ENCODE data around the gene RIT1. TPM values are rescaled to one million over a fixed set of nuclear protein-coding genes. Genes with fewer than 3 reads are reported as not detected.

The RIT1 gene
- total and polyA plus RNA-seq, 4 donors: 15.8 to 58.2 (median 42.5) TPM

DNA sequence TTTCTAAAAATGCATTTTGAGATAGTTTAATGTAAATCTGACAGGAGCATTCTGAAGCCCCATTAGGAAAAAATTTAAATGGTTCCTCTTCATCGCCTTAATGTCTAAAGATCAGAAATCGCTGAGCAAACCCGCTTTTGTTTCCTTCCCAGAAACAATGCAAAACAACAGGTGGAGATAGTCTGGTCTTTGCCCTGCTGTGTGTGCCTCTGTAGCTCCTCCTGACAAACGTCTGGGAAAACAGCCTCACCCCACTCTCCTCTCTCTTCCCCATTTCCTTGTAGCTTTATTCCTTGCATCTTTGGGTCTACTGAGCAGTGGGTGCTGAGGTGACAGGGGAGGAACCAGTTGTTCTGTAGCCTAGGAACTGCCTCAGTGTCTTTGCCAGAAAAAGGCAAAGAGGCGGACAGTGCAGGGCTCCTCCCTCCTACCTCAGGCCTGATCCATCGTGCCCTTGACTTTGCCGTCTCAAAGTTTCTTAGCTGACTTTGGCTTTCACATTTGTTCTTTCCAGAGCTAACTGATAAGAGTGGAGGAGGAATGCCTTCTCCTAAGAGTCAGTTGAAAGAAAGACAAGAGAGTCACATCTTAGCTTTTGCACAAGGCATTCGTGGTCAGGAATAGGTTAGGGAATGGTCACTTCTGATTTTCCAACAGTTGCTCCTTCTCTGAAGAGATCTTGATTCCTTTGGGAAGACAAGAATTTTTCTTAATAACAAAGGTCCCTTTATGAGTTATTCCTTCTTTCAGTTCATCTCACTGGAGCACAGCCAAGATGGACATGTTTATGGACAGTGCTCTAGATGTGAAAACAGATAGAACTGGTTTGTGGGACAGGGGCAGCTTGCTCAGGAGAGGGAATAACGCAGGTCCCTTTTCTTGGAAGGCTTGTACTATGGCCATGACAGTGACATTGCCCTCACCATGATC lies 26.9 kb downstream of the RIT1 start:
- Histone ChIP-seq H3K9me3 (ENCODE audit: control insufficient read depth in 4 of 4, insufficient read depth in 3 of 4, low read length in 3 of 4) (no peaks in the 10 kb centered on the region), H3K4me3 (no peak overlapping the region), H3K4me1 (ENCODE audit: control insufficient read depth in 5 of 5, insufficient read depth in 5 of 5, low read length in 5 of 5) (no peaks in the 10 kb centered on the region), H3K36me3 (ENCODE audit: control insufficient read depth in 4 of 4, insufficient read depth in 4 of 4, low read length in 4 of 4) (peaks cover 0 to 6% (median 0%) of the 10 kb centered on the region in 4 donors), H3K27me3 (ENCODE audit: control insufficient read depth in 3 of 3, insufficient read depth in 3 of 3, low read length in 2 of 3) (no peaks in the 10 kb centered on the region), H3K27ac (ENCODE audit: low read depth in 1 of 2, low read length in 1 of 2) (no peak overlapping the region), H3K9ac (ENCODE audit: insufficient read depth in 1 of 2, low read length in 2 of 2) (no peak overlapping the region)
- WGBS, 2 donors: 81 to 83% methylated on average over 9 of the region's 9 CpGs
- TF ChIP-seq, protein P1, sequence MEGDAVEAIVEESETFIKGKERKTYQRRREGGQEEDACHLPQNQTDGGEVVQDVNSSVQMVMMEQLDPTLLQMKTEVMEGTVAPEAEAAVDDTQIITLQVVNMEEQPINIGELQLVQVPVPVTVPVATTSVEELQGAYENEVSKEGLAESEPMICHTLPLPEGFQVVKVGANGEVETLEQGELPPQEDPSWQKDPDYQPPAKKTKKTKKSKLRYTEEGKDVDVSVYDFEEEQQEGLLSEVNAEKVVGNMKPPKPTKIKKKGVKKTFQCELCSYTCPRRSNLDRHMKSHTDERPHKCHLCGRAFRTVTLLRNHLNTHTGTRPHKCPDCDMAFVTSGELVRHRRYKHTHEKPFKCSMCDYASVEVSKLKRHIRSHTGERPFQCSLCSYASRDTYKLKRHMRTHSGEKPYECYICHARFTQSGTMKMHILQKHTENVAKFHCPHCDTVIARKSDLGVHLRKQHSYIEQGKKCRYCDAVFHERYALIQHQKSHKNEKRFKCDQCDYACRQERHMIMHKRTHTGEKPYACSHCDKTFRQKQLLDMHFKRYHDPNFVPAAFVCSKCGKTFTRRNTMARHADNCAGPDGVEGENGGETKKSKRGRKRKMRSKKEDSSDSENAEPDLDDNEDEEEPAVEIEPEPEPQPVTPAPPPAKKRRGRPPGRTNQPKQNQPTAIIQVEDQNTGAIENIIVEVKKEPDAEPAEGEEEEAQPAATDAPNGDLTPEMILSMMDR (IDR thresholded peaks at IDR 0.05; ENCODE audit: control extremely low read depth, extremely low read depth): no peak
- DNase-seq (no peak), ATAC-seq (ENCODE audit: insufficient read depth, low FRiP score) (no peak)

DNA sequence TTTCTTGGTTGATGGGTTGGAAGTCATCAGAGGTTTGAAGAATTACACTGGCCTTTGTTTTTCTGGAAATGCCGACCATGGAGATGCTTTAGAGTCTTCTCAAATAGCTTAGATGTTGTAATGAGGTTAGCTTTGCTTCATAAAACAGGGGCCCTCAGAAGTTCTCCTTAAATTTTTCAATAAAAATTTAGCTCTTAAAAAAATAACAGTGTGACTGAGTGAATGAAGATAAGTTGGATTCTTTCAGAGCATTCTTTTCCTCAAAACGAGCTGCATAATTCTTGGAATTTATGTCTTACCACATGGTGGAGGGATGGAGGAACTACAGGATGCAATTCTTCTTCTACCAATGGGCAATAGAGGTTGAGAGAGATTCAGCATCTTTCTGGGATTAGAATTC lies 28.4 kb downstream of the RIT1 start:
- TF ChIP-seq, protein P1 (IDR thresholded peaks at IDR 0.05; ENCODE audit: control extremely low read depth, extremely low read depth): no peak
- Histone ChIP-seq H3K36me3 (ENCODE audit: control insufficient read depth in 4 of 4, insufficient read depth in 4 of 4, low read length in 4 of 4) (peaks cover 0 to 6% (median 0%) of the 10 kb centered on the region in 4 donors), H3K4me3 (no peak overlapping the region), H3K9me3 (ENCODE audit: control insufficient read depth in 4 of 4, insufficient read depth in 3 of 4, low read length in 3 of 4) (no peaks in the 10 kb centered on the region), H3K27ac (ENCODE audit: low read depth in 1 of 2, low read length in 1 of 2) (no peak overlapping the region), H3K4me1 (ENCODE audit: control insufficient read depth in 5 of 5, insufficient read depth in 5 of 5, low read length in 5 of 5) (no peaks in the 10 kb centered on the region), H3K9ac (ENCODE audit: insufficient read depth in 1 of 2, low read length in 2 of 2) (no peak overlapping the region), H3K27me3 (ENCODE audit: control insufficient read depth in 3 of 3, insufficient read depth in 3 of 3, low read length in 2 of 3) (no peaks in the 10 kb centered on the region)
- WGBS, 2 donors: 70 to 87% methylated on average over 2 of the region's 2 CpGs
- DNase-seq: no peak
- ATAC-seq (ENCODE audit: insufficient read depth, low FRiP score): no peak

DNA sequence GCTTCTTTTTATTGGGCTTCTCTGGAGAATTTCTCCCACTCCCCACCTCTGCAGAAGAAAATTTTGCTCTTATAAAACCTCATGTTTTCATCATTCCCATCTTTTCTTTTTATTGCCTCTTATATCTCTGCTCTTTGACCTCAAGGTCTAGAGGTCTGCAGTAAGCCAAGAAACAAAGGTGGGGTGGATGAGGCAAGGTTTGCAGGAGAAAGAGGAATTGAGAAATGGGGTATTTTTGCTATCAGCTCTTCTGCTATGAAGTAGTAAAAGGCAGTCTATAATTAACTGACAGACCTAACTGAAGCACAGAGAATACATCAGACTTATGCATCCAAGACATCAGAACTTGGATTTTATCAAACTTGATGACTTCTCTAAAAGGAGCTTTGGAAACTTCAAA lies 28.9 kb downstream of the RIT1 start:
- peaks cover 0 to 6% (median 0%) of the 10 kb centered on the region in 4 donors for H3K36me3 ChIP-seq (ENCODE audit: control insufficient read depth in 4 of 4, insufficient read depth in 4 of 4, low read length in 4 of 4)
- ATAC-seq (ENCODE audit: insufficient read depth, low FRiP score) (no peak), DNase-seq (no peak)
- TF ChIP-seq, protein P1 (IDR thresholded peaks at IDR 0.05; ENCODE audit: control extremely low read depth, extremely low read depth): no peak
- no peak overlapping the region for H3K4me3 ChIP-seq
- H3K9ac ChIP-seq (ENCODE audit: insufficient read depth in 1 of 2, low read length in 2 of 2): no peak overlapping the region
- no peaks in the 10 kb centered on the region for H3K9me3 ChIP-seq (ENCODE audit: control insufficient read depth in 4 of 4, insufficient read depth in 3 of 4, low read length in 3 of 4)
- H3K27me3 ChIP-seq (ENCODE audit: control insufficient read depth in 3 of 3, insufficient read depth in 3 of 3, low read length in 2 of 3): no peaks in the 10 kb centered on the region
- H3K4me1 ChIP-seq (ENCODE audit: control insufficient read depth in 5 of 5, insufficient read depth in 5 of 5, low read length in 5 of 5): no peaks in the 10 kb centered on the region
- no peak overlapping the region for H3K27ac ChIP-seq (ENCODE audit: low read depth in 1 of 2, low read length in 1 of 2)

Measured in lung (tissue), 12 donors.